Keratinocyte (primary cell): ENCODE results near the gene FSTL3. TPM values are rescaled to one million over a fixed set of nuclear protein-coding genes. Genes with fewer than 3 reads are reported as not detected.
A peak's percentile ranks its signal among the peaks of the same experiment; 100 is the strongest.
"Not testable (repeated sequence)": the region's sequence is repeated elsewhere in the genome, so short reads cannot be mapped to it uniquely, and the experiment has no call there.

Source experiments
- DNase-seq: peaks from one replicate; pipeline ENCODE4 v3.0.0-alpha.2; 2011; ENCODE audit warnings: low read depth, missing footprints, low spot score
- FAIRE-seq: peaks from 2 replicates; lab custom pipeline; 2011; peaks lifted over from hg19 to GRCh38; lab: Jason Lieb, UNC
- H2AFZ ChIP-seq: 2 replicates; pipeline ENCODE4 v1.6.0; 2012; ENCODE audit warnings: low read length, control low read depth, inconsistent platforms; ENCODE audit not compliant: control insufficient read depth
- H3K27ac ChIP-seq: 2 replicates; pipeline ENCODE4 v1.5.1; 2011; ENCODE audit warnings: low read length; ENCODE audit not compliant: control insufficient read depth, insufficient read depth
- H3K27me3 ChIP-seq: 3 replicates; pipeline ENCODE4 v1.6.0; 2011; ENCODE audit warnings: low read length; ENCODE audit not compliant: control insufficient read depth, insufficient read depth; ENCODE audit errors: extremely low read depth
- H3K36me3 ChIP-seq, 2 experiments: 2 replicates in 1 of 2; 3 replicates in 1 of 2; pipeline ENCODE4 v1.5.1; 2011; ENCODE audit warnings: low read length in 2 of 2, mild to moderate bottlenecking in 1 of 2; ENCODE audit not compliant: control insufficient read depth in 2 of 2, insufficient read depth in 2 of 2; ENCODE audit errors: extremely low read depth in 1 of 2
- H3K4me1 ChIP-seq: 3 replicates; pipeline ENCODE4 v1.5.1; 2011; ENCODE audit warnings: low read length; ENCODE audit not compliant: control insufficient read depth, insufficient read depth; ENCODE audit errors: extremely low read depth
- H3K4me2 ChIP-seq: 3 replicates; pipeline ENCODE4 v1.6.0; 2011; ENCODE audit warnings: low read depth, low read length; ENCODE audit not compliant: control insufficient read depth, insufficient read depth; ENCODE audit errors: extremely low read depth
- H3K4me3 ChIP-seq, 3 experiments: fragments of 200-600 bp in 1 of 3; sonication (generic) in 1 of 3; 2 replicates in 2 of 3; 3 replicates in 1 of 3; pipeline ENCODE4 v1.5.1; 2011 to 2016; ENCODE audit warnings: low read length in 3 of 3, mild to moderate bottlenecking in 3 of 3, control low read depth in 2 of 3, inconsistent platforms in 1 of 3, low read depth in 1 of 3, mixed read lengths in 1 of 3, mixed run types in 1 of 3, moderate library complexity in 1 of 3; ENCODE audit not compliant: control insufficient read depth in 2 of 3, insufficient read depth in 2 of 3; ENCODE audit errors: extremely low read depth in 1 of 3
- H3K79me2 ChIP-seq: 2 replicates; pipeline ENCODE4 v1.6.0; 2012; ENCODE audit warnings: low read length; ENCODE audit not compliant: control insufficient read depth, insufficient read depth
- H3K9ac ChIP-seq: 3 replicates; pipeline ENCODE4 v1.6.0; 2011; ENCODE audit warnings: low read length; ENCODE audit not compliant: control insufficient read depth, insufficient read depth; ENCODE audit errors: extremely low read depth
- H3K9me1 ChIP-seq: 3 replicates; pipeline ENCODE4 v1.6.0; 2011; ENCODE audit warnings: low read length; ENCODE audit not compliant: control insufficient read depth, insufficient read depth; ENCODE audit errors: extremely low read depth
- H3K9me3 ChIP-seq: 2 replicates; pipeline ENCODE4 v1.5.1; 2012; ENCODE audit warnings: low read depth, low read length; ENCODE audit not compliant: control insufficient read depth
- H4K20me1 ChIP-seq: 3 replicates; pipeline ENCODE4 v1.6.0; 2011; ENCODE audit warnings: low read length; ENCODE audit not compliant: control insufficient read depth, insufficient read depth; ENCODE audit errors: extremely low read depth
- EZH2 ChIP-seq: IDR thresholded peaks from one replicate; pipeline ENCODE4 v1.6.1; 2012; ENCODE audit warnings: inconsistent platforms, mild to moderate bottlenecking, low read length, moderate library complexity
- dilution Hi-C: fragments of 300-500 bp; cut with MboI; formaldehyde crosslinking; loops from one replicate; pipeline ENCODE4 v1.7.0; 2020; ENCODE audit warnings: low sequenced_read_pairs; ENCODE audit not compliant: extremely low pct_ligation_motif_present
- polyA plus RNA-seq, 5 experiments: library from polyadenylated mRNA; depleted of rRNA in 3 of 5; stranded (reverse) in 3 of 5; stranded (forward) in 1 of 5; unstranded in 1 of 5; fragments of >200 nt; gene quantifications; 1 replicate in 1 of 5; 2 replicates in 3 of 5; 3 replicates in 1 of 5; pipeline versions ENCODE4 v1.2.1 to v1.2.3, GENCODE V29; 2011 to 2012; ENCODE audit warnings: missing spikeins in 2 of 5, low read depth in 1 of 5, low replicate concordance in 1 of 5
- TF ChIP-seq, protein P1 (sequence below), 3 experiments: IDR thresholded peaks in 1 of 3; conservative IDR thresholded peaks in 1 of 3; optimal IDR thresholded peaks in 1 of 3; 2 replicates in 2 of 3; 3 replicates in 1 of 3; pipeline versions ENCODE3 to v1.5.1; 2011; ENCODE audit warnings: low read length in 3 of 3, mild to moderate bottlenecking in 3 of 3, moderate library complexity in 2 of 3, control low read depth in 1 of 3, inconsistent platforms in 1 of 3; ENCODE audit not compliant: insufficient read depth in 2 of 3; ENCODE audit errors: extremely low read depth in 1 of 3

The FSTL3 gene
- polyA plus RNA-seq, 1 donor (not counting 4 experiments of a cell fraction or from before 2014, with no cell fraction given), result 54.4 TPM

DNA sequence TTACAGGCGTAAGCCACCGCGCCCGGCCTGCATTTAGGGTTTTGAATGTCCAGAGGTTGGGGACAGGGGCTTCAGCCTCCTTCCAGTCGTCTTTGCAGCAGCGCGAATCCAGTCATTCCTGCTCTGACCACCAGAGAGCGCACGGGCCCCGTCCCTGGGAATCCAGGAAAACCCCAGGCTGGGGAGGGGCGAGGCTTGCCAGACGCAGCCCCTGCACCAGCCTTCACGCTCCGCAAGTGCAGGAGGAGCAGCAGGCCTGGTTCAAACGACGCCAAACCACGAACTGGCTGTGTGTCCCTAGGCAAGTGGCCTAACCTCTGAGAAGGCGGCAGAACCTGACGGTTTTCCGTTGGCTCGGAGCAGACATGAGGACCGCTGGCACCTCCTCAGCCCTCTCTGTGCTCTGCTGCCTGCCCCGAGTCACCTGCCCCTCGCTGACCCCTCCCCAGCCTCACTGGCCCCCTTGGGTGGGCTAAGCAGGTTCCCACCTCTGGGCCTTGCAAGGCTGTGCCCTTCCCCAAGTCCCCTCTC, 11.2 kb upstream of the FSTL3 start:
- Histone ChIP-seq H3K27me3 (no peaks in the 10 kb centered on the region), H3K9me3 (no peaks in the 10 kb centered on the region), H3K27ac (no peak overlapping the region), H3K4me1 (peaks cover 30% of the 10 kb centered on the region), H3K9ac (no peak overlapping the region), H3K9me1 (no peaks in the 10 kb centered on the region), H4K20me1 (peaks cover 16% of the 10 kb centered on the region), H3K36me3 (no peaks in the 10 kb centered on the region), H3K79me2 (peaks cover 32% of the 10 kb centered on the region), H3K4me2 (peak overlapping the region; percentile 74), H2AFZ (peak overlapping the region; percentile 82), H3K4me3 (peak overlapping the region in 1 of 3 experiments; percentile 37)
- dilution Hi-C loops, result no loop called here
- DNase-seq (no peak), FAIRE-seq (no peak)
- TF ChIP-seq EZH2, result no peak
- TF ChIP-seq, protein P1, sequence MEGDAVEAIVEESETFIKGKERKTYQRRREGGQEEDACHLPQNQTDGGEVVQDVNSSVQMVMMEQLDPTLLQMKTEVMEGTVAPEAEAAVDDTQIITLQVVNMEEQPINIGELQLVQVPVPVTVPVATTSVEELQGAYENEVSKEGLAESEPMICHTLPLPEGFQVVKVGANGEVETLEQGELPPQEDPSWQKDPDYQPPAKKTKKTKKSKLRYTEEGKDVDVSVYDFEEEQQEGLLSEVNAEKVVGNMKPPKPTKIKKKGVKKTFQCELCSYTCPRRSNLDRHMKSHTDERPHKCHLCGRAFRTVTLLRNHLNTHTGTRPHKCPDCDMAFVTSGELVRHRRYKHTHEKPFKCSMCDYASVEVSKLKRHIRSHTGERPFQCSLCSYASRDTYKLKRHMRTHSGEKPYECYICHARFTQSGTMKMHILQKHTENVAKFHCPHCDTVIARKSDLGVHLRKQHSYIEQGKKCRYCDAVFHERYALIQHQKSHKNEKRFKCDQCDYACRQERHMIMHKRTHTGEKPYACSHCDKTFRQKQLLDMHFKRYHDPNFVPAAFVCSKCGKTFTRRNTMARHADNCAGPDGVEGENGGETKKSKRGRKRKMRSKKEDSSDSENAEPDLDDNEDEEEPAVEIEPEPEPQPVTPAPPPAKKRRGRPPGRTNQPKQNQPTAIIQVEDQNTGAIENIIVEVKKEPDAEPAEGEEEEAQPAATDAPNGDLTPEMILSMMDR (optimal IDR thresholded peaks at IDR 0.05 in 1 of 3, IDR thresholded peaks at IDR 0.05 in 1 of 3, conservative IDR thresholded peaks at IDR 0.05 in 1 of 3; ENCODE audit: extremely low read depth in 1 of 3, insufficient read depth in 2 of 3, low read length in 3 of 3), result peak; percentile 80 to 97 (median 91)

DNA sequence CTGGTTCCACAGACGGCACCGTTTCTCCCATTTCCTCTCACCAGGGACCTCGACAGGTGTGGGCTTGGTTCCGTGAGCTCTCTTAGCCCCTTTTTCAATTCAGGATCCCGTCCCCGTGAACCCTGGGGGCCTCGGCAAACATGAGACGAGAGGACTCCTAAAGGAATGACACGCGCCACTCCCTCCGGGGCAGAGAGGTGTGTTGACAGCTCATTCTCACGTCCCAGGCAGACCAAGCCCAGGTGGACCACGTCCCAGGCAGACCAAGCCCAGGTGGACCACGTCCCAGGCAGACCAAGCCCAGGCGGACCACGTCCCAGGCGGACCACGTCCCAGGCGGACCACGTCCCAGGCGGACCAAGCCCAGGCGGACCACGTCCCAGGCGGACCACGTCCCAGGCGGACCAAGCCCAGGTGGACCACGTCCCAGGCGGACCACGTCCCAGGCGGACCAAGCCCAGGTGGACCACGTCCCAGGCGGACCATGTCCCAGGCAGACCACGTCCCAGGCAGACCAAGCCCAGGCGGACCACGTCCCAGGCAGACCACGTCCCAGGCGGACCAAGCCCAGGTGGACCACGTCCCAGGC, 9.1 kb upstream of the FSTL3 start:
- peaks cover 11% of the 10 kb centered on the region for H3K79me2 ChIP-seq
- H3K9me1 ChIP-seq, FAIRE-seq, H3K27ac ChIP-seq, dilution Hi-C loops, DNase-seq, H3K9me3 ChIP-seq, H3K9ac ChIP-seq, H3K4me2 ChIP-seq, H3K4me3 ChIP-seq, H2AFZ ChIP-seq, H4K20me1 ChIP-seq, H3K27me3 ChIP-seq, H3K36me3 ChIP-seq: not testable (repeated sequence)
- peaks cover 12% of the 10 kb centered on the region for H3K4me1 ChIP-seq

- H3K9me1 ChIP-seq, DNase-seq, H3K36me3 ChIP-seq, FAIRE-seq, H3K4me2 ChIP-seq, H3K4me3 ChIP-seq, H3K27me3 ChIP-seq, H3K79me2 ChIP-seq, H4K20me1 ChIP-seq, H2AFZ ChIP-seq, H3K4me1 ChIP-seq, H3K9ac ChIP-seq, dilution Hi-C loops, H3K9me3 ChIP-seq, H3K27ac ChIP-seq: not testable (repeated sequence)
Measured at GRCh38 chr19:668675-669434, 7.3 kb upstream of the FSTL3 start.
